Fibroblast of skin of left biceps (primary cell): ENCODE measurements around the gene CALD1.
A peak's percentile ranks its signal among the peaks of the same experiment; 100 is the strongest.

Experiments used
- DNase-seq, 2 experiments: peaks; one replicate each; pipeline ENCODE4 v3.0.0-alpha.2; 2013; ENCODE audit warnings: low read depth in 2 of 2

The CALD1 gene, protein sequence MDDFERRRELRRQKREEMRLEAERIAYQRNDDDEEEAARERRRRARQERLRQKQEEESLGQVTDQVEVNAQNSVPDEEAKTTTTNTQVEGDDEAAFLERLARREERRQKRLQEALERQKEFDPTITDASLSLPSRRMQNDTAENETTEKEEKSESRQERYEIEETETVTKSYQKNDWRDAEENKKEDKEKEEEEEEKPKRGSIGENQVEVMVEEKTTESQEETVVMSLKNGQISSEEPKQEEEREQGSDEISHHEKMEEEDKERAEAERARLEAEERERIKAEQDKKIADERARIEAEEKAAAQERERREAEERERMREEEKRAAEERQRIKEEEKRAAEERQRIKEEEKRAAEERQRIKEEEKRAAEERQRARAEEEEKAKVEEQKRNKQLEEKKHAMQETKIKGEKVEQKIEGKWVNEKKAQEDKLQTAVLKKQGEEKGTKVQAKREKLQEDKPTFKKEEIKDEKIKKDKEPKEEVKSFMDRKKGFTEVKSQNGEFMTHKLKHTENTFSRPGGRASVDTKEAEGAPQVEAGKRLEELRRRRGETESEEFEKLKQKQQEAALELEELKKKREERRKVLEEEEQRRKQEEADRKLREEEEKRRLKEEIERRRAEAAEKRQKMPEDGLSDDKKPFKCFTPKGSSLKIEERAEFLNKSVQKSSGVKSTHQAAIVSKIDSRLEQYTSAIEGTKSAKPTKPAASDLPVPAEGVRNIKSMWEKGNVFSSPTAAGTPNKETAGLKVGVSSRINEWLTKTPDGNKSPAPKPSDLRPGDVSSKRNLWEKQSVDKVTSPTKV

DNA sequence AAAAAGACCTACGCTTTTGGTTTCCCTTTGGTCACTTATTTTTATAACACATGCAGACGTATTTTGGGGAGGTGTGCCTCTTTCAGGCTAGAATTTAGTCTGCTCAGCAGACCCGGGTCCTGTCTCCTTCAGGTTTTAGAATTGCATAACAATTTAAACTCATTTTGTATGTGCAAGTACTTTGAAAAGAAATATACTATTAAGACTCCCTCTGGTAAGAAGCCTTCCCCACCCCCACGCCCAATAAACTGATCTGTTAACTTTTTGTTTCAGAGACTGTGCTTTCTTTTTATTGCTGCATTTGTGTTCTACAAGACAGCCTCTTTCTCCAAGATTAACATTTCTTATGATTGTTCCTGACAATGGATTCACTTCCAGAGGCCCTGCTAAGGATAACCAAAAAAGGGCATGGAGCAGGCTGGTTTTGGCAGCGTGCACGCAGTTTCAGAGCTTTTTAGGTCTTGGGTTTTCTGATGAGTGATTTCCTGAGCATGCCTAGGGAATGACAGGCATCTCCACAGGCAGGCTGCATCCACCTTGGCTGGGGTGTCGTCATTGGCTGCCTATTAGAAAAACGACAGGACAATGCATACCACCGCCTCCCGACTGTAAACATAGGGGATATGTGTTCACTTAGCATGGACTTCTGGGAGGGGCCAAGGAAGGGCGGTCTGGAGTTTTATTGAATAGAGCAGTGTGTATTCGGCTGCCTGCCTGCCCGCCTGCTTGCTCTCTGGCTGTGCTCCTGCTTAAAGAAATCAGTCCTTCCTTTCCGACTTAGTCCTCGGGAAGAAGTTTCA lies at the start of gene CALD1:
TSS of gene CALD1 (plus strand) at position 694 of the 800 bp plus-strand sequence. CDS start 88,100 bp downstream, outside the sequence.
- DNase-seq, result peak; percentile 100

DNA sequence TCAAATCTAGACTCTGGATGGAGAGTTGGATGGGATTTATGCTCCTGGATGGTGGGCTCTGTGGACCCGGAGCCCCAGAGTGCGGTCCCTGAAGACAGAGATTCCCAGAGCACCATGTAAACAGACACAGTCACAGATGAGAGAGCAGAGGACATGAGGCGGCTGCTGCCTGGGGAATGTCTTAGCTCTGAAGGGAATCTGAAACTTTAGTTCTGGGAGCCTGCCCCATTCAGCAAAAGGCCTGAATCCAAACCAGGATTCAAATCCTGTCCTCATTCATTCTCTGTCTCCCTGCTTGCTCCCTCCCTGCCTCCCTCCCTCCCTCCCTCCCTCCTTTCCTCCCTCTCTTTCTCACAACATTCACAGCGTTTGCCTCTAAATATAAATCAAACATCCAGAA lies 49.5 kb upstream of the CALD1 start:
- no peak for DNase-seq

DNA sequence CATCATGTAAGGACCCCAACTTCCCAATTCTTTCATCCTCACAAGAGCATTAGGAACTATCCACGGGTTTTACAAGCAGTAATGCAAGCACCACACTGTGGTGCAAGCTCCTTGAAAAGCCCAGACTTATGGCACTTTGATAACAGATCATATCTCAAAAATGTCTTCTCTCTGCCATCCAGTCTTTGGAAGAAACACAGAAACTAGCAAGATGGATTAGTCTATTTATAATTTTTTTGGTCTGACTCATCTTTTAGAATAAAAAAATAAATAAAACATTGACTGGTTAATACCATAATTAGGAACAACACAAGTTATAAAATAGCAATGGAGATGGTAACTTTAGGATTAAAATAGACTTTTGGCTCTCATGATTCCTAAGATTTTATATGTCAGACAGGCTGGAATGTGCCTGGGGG lies 49.0 kb upstream of the CALD1 start:
- peak; percentile 48 to 50 for DNase-seq

DNA sequence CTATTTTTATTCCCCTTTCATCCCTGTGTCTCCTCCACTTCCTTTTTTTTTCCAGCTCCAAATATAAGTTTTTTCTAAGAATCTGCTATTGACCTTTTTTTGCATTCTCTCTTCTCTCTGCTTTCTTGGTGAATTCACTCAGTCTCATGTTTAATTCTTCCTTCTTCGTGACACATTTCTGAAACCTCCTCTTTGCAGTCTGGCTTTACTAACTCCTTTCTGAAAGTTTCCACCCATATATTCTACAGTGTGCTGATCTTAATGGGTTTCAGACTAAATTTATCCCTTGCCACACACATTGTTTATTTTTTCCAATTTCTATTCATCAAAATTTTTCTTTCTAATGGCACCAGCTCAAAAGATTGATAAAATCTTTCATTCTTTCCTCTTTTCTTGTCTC lies 47.8 kb upstream of the CALD1 start:
- DNase-seq, result no peak

DNA sequence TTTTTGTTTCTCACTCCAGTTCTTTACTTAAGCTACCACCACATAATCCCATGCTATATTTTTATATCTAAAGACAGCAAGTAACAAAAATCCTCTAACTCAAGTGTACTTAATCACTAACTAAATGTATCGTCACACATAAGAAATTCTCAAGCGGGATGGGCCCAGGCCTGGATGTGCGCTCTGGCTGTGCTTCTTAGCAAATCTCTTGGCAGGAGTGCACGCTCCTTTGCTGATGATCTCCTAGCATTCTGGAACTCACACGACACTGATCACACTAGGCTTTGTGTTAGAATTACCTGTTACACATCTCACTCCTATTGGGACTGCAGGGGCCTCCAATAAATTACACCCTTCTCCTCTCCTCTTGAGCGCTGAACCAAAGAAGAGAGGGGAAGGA lies 46.7 kb upstream of the CALD1 start:
- DNase-seq, result no peak

DNA sequence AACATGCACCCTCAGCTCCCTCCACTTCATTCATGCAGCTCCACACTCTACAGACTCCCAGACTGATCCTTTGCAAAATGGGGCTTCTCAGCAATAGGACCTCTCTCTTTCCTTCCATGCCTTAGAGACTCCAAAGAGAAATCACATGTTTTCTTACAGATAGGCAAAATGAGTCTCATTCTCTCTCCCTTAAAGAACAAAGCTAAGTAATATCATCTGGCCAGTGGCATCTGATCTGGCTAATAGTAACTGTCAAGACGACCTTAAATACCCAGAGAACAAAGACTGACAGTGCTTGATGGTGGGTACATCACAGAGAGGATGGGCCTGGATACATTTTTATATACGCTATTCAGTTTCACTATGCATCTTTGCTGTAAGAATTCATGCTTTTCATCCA lies 43.1 kb upstream of the CALD1 start:
- no peak for DNase-seq

DNA sequence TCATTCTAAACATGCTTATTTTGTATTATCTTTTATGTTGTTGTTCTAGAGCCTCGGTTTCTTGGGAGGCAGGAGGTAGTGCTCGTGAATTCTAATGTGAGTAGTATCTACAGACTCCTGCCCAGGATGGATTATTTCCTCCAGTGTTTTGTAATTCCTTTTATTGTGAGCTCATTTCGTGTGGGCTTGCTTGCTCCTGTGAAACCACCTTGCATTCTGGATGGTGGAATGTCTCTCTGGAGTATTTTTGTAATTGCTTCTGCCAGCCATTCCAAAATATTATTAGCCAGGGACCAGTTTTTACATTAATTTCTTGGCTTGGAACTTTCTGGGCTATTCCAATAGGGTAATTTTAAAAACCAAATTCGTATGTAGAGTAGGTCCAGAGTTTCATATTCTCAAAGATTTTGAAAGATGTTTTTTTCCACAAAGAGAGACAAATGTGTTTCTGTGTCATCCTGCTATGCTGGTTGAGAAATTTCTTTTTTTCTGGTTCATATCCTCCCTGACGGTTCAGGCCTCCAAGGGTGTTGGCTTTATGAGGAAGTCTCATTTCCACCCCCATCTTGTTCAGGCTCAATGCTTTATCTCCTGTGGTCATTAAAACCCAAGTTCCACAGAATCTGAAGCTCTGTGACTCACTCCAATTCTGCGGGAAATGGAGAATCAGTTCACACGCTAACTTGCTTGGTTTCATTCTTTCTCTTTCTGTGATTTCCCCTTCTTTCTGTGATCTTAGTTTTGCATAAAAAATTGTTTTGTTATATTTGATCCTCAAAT lies 41.7 kb upstream of the CALD1 start:
- peak; percentile 83 for DNase-seq

DNA sequence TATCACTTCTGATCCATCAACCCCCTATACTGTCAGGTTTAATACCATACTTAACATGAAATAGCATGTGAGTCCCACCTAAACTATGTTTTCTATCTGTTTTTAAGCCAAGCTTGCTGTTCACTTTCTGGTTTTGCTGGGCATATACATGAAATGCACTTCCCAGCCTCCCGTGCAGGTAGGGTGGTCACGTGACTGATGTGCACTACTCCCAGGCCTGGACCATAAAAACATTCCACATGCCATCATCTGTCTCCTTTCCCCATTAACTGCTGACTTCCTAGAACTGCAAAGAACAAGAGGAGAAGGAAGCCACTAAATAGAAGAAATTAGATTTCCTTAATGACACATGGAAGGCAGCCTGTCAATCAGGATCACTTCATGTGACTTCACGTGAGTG lies 40.1 kb upstream of the CALD1 start:
- no peak for DNase-seq

DNA sequence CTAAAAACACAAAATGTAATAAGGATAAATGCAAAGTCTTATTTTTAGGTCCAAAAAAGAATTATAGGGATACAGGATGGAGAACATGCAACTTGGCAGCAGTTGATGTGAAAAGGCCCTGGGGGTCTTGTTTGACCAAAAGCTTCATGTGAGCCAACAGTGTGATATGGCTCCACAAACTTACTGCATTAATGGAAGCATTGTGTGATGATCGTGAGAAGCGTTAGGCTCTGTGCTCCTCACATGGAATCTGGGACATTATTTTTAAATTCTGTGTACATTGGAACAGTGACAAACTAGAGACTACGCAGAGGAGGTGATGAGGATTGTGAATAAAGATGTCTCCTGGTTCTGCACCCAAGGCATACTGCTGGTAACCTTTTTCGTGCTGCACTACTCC lies 39.1 kb upstream of the CALD1 start:
- DNase-seq, result no peak

DNA sequence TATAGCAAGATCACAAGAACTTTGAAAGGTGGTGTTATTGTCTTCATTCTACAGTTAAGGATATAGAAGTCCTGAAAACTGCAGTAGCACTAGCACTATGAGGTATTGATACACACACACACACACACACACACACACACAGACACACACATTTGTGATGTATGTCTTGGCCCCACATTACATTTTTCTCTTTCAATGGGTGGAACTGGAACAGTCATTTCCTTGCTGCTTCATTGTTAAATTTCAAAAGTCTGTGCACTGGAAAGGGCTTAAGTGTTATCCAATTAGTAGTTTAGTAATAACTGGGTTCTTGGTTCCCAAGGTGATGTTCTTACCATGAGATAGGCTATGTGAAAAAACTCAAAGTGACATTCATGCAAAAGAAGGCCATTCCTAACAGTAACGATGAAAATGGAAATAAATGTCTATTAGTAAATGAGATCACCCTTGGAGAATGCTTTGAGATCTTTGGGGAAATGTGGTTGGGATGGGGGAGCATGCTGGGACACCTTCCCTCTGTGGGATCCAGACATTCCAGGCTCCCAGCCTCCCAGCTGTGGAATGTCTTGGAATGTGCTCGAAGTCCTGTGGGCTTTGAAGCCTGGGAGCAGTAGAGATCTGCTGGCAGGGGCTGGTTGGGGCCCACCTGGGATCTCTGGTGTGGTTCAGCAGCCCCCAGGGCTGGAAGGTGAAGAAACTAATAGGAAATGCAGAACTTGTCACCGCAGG lies 37.4 kb upstream of the CALD1 start:
- peak; percentile 96 to 97 for DNase-seq

DNA sequence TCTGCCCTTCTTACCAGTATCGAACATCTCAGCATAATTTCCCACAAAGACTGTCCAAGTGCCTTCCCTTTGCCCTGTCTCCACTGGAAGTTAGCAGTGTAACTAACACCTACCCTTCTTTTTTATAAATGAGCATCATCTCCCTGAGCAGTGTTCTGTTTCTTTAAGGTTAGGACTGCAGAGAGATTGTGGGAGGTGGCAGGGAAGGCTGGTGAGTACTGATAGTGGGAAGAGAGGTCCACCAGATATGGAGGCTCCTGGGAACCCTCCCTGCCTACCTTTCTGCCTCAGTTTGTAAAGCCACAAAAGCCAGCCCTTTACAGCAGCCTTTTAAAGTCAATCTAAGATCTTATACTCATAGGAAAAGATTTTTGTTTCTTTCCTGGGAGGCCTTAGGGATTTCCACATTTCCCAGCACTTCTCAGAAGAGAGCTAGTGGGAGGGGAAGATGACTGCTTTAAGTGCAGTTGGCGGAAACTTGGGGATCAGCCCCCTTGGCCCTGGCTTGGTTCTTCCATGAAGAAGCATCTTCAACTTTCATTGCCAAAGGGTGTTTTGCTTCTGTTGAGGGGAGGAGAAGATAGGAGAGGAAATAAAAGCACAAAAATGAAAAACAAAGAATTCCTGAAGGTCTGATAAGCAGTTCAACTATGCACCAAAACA lies 36.6 kb upstream of the CALD1 start:
- peak; percentile 76 to 77 for DNase-seq

DNA sequence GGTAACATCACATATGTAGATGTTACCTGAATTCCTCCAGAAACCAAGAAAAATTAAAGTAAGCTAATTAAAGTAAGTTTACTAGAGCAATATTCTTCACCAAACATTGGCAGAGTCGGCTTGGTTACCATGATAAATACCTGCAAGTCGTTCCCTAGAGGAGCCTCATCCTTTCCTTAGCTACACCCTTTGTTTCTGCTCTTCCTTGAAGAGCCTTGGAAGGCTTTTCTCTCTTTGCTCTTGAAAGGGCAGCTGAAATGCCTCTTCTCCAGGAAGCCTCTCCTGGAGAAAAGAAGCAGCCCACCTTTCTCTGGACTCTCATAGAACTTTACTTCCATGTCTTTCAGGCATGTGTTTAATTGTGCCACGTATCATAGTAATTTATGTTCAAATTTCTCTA lies 34.9 kb upstream of the CALD1 start:
- no peak for DNase-seq

DNA sequence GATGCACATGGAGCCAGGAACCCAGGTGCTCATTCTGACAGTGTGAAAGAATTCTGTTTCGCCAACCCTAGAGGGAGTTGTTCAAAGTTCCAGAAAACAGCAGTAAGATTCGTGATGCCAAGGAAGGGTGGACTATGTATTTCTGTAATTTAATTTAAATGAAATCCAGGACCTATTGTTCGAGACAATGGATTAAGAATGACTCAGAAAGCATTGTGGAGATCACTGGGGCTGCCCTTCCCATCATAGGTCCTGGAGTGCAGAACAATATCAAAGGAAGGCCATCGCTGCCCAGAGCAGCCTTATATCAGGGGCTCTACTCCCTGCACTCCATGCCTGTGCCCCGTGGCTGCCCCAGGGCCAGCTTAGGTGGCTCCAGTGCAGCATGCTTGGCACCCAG lies 32.1 kb upstream of the CALD1 start:
- DNase-seq, result no peak

DNA sequence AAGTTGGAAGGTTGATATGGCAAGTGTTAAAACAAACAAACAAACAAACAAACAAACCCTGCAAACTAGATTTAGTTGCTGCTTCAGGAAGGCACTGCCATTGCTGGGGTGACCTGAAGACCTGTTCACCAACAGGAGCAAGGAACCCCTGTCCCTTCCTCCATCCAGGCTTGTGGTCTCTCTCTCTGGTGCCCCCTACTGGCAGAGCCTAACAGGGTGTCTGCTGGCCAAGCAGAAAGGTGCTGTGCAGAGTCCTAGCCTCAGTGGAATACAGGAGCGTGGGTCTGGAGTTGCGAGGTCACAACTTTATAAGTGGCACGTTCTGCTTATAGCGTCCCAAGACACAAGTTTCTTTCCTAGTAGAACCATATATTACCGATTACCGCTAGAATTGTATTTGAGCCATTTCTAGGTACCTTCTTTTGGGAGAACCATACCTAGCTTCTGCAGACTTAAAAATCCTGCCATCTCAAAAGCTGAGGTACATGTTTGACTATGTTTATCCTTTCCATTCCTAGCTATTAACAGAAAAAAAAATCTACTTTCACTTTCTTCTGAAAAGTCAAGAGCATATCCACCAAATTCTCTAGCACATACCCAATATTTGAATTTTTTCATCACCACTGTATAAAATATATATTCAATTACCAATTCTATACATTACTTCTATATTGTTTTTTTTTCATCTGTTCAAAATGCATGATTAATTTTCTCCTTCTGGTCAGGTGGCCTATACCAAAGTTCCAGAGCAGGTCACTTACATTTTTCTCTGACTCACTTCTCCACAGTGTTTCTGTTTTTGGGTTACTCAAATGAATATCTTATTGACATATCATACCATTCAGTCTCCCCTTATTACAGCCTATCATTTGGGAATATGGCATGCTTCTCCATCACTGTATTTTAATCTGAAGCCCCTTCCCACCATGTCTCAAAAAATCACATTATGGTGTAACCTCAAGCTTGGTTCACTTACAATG lies 29.1 kb upstream of the CALD1 start:
- no peak for DNase-seq

DNA sequence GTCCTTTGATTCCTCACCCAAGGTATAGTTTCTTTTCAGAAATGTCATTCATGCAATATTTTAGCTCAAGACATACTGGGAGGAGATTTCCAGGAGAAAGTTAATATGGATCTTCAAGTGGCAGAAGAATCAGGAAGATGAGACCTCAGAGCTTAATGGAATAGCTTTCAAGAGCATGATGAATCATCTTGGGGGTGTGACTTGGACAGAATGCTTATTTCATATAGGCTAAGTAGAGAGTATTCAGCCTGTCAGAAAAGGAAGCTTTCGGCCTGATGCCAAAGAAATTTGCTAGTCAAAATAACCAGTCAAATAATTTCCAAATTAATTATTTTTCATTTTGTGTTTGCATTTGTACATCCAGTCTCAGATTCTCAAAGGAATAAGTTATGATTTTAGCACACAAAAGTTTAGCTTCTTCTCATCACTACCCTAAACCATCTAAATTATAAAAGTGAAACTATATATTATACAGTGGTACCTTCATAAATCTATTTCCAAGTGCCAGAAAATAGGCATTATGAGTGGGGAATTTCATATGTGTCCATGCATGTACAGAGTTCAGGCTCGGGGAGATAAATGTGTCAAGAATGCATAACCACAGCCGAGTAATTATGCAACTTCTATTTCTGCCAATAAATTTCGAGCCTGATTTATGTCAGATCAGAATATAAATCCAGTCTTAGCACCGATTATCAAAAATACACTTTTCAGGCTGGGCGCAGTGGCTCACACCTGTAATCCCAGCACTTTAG lies 27.3 kb upstream of the CALD1 start:
- no peak for DNase-seq

DNA sequence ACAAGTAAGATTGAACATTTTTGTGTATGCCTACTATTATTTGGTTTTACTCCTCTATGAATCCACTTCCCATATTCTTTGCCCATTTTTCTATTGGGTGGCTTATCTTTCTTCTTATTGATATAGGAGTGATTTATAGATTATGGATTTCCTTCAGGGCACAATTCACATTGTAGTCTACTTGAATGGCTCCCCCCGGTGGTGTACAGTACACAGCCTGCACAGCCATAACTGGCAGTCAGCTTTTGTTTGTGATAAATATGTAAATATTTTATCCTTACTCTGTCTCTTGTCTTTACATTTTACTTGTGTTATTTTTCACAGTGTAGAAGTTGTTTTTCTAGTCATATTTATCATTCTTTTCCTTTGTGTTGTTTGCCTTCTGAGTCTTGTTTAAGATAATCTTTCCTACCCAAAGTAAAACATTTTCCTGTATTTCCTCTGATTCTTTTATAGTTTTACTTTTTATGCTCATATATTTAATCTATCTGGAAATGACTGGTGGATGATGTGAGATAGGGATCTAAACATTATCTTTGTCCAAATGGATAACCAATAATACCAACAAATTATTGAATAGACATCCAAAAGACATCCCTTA lies 23.9 kb upstream of the CALD1 start:
- no peak for DNase-seq

DNA sequence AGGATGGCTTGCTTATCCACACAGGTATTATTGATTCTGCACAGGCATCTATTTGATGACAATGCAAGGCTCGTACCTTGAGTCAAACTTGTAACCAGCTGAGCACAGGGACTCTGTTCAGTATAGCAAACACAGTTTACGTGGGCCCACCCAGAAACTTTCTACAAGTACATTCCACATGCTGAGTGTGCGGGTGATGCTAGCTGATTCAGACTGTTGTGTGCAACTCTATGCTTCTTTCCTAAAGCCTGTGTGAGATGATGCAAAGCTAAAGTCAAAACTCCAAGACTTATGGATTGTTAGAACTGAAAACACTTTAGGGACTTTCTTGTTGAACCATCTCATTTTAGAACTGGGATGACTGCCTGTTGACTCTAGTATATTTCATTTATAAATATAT lies 21.5 kb upstream of the CALD1 start:
- no peak for DNase-seq

DNA sequence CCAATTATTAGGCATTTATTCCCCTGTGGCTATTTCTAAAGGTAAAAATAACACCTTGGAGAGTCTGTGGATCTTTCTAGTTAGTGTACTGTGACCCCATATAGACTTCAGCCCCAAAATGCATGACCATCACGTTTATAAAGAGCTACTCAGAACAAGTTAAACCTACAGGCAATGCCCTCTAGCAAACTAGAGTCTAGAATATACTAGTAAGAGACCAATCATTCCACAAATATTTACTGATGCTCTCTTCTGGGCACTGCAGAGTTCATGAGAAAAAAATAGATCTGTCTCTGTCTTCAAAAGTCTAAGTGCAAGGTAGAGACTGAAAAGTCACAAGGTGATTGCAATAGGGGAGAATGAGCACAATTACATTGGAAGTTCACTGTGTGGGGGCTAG lies 20.5 kb upstream of the CALD1 start:
- no peak for DNase-seq
